Right ventricle myocardium inferior (tissue), 1 donor: ENCODE results near the gene DGCR2. TPM values are rescaled to one million over a fixed set of nuclear protein-coding genes. Genes with fewer than 3 reads are reported as not detected.
"Not testable (repeated sequence)": the region's sequence is repeated elsewhere in the genome, so short reads cannot be mapped to it uniquely, and the experiment has no call there.

ENCODE experiments used
- ATAC-seq: fragments of 200-7000 bp; cut with Tn5 transposase; one replicate; pipeline ENCODE4 v1.9.1; 2020; ENCODE audit warnings: mild to moderate bottlenecking, moderate library complexity
- DNase-seq: peaks from one replicate; pipeline ENCODE4 v3.0.0; 2021; ENCODE audit errors: missing footprints
- intact Hi-C: fragments of 100-400 bp; cut with DNase I; formaldehyde crosslinking; loops from one replicate; pipeline ENCODE4 v1.11.0; 2022
- total RNA-seq: library from RNA; stranded (reverse); fragmentation: NEBNext Ultra II Directional; extraction: Animal tissue kit (Norgen Biotek cat#: 25700); gene quantifications from one replicate; pipeline ENCODE4 v1.2.1, GENCODE V29; 2021
- donor health status: DM: no; HTN: yes; CAD: no; lungs with severe emphysema.

DGCR2 gene
- total RNA-seq, 1 donor from 2014 or later = 29.9 TPM

GRCh38 chr22:19098157-19098556, 24.1 kb downstream of the DGCR2 start:
- intact Hi-C loops = no loop called here
- DNase-seq (no peak), ATAC-seq (no peak)

GRCh38 chr22:19097518-19097917, 24.7 kb downstream of the DGCR2 start:
- DNase-seq (no peak), ATAC-seq (no peak)
- intact Hi-C loops = no loop called here

GRCh38 chr22:19096555-19096954, 25.7 kb downstream of the DGCR2 start:
- intact Hi-C loops = no loop called here
- ATAC-seq = no peak
- no peak for DNase-seq

GRCh38 chr22:19094393-19094997, 27.7 kb downstream of the DGCR2 start:
- intact Hi-C loops = no loop called here
- ATAC-seq (no peak), DNase-seq (no peak)

- DNase-seq (no peak), ATAC-seq (no peak)
- intact Hi-C loops = no loop called here
Observed at GRCh38 chr22:19092725-19093124, 29.5 kb downstream of the DGCR2 start.

- ATAC-seq (no peak), DNase-seq (no peak)
- intact Hi-C loops = no loop called here
Observed at GRCh38 chr22:19090586-19091127, 31.6 kb downstream of the DGCR2 start.

- ATAC-seq (no peak), DNase-seq (no peak)
- intact Hi-C loops = no loop called here
Observed at GRCh38 chr22:19090183-19090582, 32.0 kb downstream of the DGCR2 start.

- intact Hi-C loops = no loop called here
- ATAC-seq (no peak), DNase-seq (no peak)
Observed at GRCh38 chr22:19088866-19089595, 33.2 kb downstream of the DGCR2 start.

- DNase-seq = no peak
- intact Hi-C loops = no loop called here
- no peak for ATAC-seq
Observed at GRCh38 chr22:19086896-19087295, 35.3 kb downstream of the DGCR2 start.

- intact Hi-C loops = no loop called here
- ATAC-seq (no peak), DNase-seq (no peak)
Observed at GRCh38 chr22:19086417-19086816, 35.8 kb downstream of the DGCR2 start.

- no peak for DNase-seq
- peak; percentile 28 for ATAC-seq
- intact Hi-C loops = no loop called here
Observed at GRCh38 chr22:19085233-19085718, 36.9 kb downstream of the DGCR2 start.

GRCh38 chr22:19084586-19084985, 37.6 kb downstream of the DGCR2 start:
- DNase-seq, intact Hi-C loops, ATAC-seq: not testable (repeated sequence)

GRCh38 chr22:19084126-19084525, 38.1 kb downstream of the DGCR2 start:
- DNase-seq, ATAC-seq, intact Hi-C loops: not testable (repeated sequence)

GRCh38 chr22:19082793-19083192, 39.4 kb downstream of the DGCR2 start:
- intact Hi-C loops = no loop called here
- DNase-seq (no peak), ATAC-seq (no peak)

- DNase-seq (no peak), ATAC-seq (no peak)
- intact Hi-C loops = no loop called here
Observed at GRCh38 chr22:19082101-19082500, 40.1 kb downstream of the DGCR2 start.

GRCh38 chr22:19081351-19081750, 40.9 kb downstream of the DGCR2 start:
- no peak for DNase-seq
- ATAC-seq = no peak
- intact Hi-C loops = no loop called here

- DNase-seq = no peak
- intact Hi-C loops = no loop called here
- no peak for ATAC-seq
Observed at GRCh38 chr22:19080853-19081252, 41.4 kb downstream of the DGCR2 start.

GRCh38 chr22:19079691-19080090, 42.5 kb downstream of the DGCR2 start:
- intact Hi-C loops = no loop called here
- ATAC-seq (no peak), DNase-seq (no peak)

GRCh38 chr22:19075404-19075803, 46.8 kb downstream of the DGCR2 start:
- intact Hi-C loops = no loop called here
- no peak for ATAC-seq

GRCh38 chr22:19072853-19073252, 49.4 kb downstream of the DGCR2 start:
- ATAC-seq, intact Hi-C loops, DNase-seq: not testable (repeated sequence)

More at GRCh38 chr22:19075404-19075803, 46.8 kb downstream of the DGCR2 start:
- DNase-seq = no peak
